Activated CD4-positive, alpha-beta T cell treated with anti-CD3 and anti-CD28 coated beads, Interleukin-2, Interleukin-6, amounts not matched to agents 100 ng/mL and 50 ng/mL, durations not matched to agents 16 hours and 8 hours (primary cell): ENCODE results near the gene CTNNA3.

Source experiments
- DNase-seq: peaks from one replicate; pipeline ENCODE4 v3.0.0-alpha.2; 2020

The CTNNA3 gene

GRCh38 chr10:66795866-66796265, 900.1 kb downstream of the CTNNA3 start:
- no peak for DNase-seq

GRCh38 chr10:66792441-66792840, 903.6 kb downstream of the CTNNA3 start:
- no peak for DNase-seq

- no peak for DNase-seq
Measured at GRCh38 chr10:66788178-66788987, 907.6 kb downstream of the CTNNA3 start.

- no peak for DNase-seq
Measured at GRCh38 chr10:66786709-66787108, 909.3 kb downstream of the CTNNA3 start.

- DNase-seq, result no peak
Measured at GRCh38 chr10:66784770-66785169, 911.2 kb downstream of the CTNNA3 start.

- no peak for DNase-seq
Measured at GRCh38 chr10:66783316-66783715, 912.7 kb downstream of the CTNNA3 start.

GRCh38 chr10:66782776-66783175, 913.2 kb downstream of the CTNNA3 start:
- no peak for DNase-seq

- DNase-seq, result no peak
Measured at GRCh38 chr10:66782144-66782543, 913.9 kb downstream of the CTNNA3 start.

GRCh38 chr10:66780796-66781195, 915.2 kb downstream of the CTNNA3 start:
- DNase-seq, result no peak

GRCh38 chr10:66778351-66778750, 917.6 kb downstream of the CTNNA3 start:
- DNase-seq, result no peak

- DNase-seq, result no peak
Measured at GRCh38 chr10:66777665-66778064, 918.3 kb downstream of the CTNNA3 start.

- DNase-seq, result no peak
Measured at GRCh38 chr10:66773472-66773817, 922.5 kb downstream of the CTNNA3 start.

GRCh38 chr10:66772548-66773471, 923.2 kb downstream of the CTNNA3 start:
- no peak for DNase-seq

GRCh38 chr10:66767707-66768106, 928.3 kb downstream of the CTNNA3 start:
- no peak for DNase-seq

- no peak for DNase-seq
Measured at GRCh38 chr10:66762218-66762729, 933.7 kb downstream of the CTNNA3 start.

GRCh38 chr10:66760941-66761340, 935.1 kb downstream of the CTNNA3 start:
- DNase-seq, result no peak

GRCh38 chr10:66755474-66755873, 940.5 kb downstream of the CTNNA3 start:
- DNase-seq, result no peak

GRCh38 chr10:66752714-66753113, 943.3 kb downstream of the CTNNA3 start:
- no peak for DNase-seq

GRCh38 chr10:66748217-66748616, 947.8 kb downstream of the CTNNA3 start:
- DNase-seq, result no peak

GRCh38 chr10:66747451-66747850, 948.5 kb downstream of the CTNNA3 start:
- no peak for DNase-seq

- no peak for DNase-seq
Measured at GRCh38 chr10:66746711-66747110, 949.3 kb downstream of the CTNNA3 start.

- DNase-seq, result no peak
Measured at GRCh38 chr10:66746246-66746645, 949.7 kb downstream of the CTNNA3 start.

GRCh38 chr10:66744915-66745314, 951.1 kb downstream of the CTNNA3 start:
- no peak for DNase-seq

GRCh38 chr10:66737241-66737640, 958.8 kb downstream of the CTNNA3 start:
- DNase-seq, result no peak
